GM21360 (cell line): ENCODE results near the gene KIF27.
"Not testable (repeated sequence)": the region's sequence is repeated elsewhere in the genome, so short reads cannot be mapped to it uniquely, and the experiment has no call there.

Experiments used
- ATAC-seq: cut with Tn5 transposase; IDR thresholded peaks from one replicate; pipeline ENCODE4 v1.9.1; 2021; ENCODE audit warnings: mild to moderate bottlenecking, moderate library complexity; ENCODE audit not compliant: unreplicated experiment

KIF27 gene

GRCh38 chr9:83932851-83933250 lies 11.6 kb upstream of the KIF27 start:
- ATAC-seq: no peak

GRCh38 chr9:83932011-83932410 lies 10.8 kb upstream of the KIF27 start:
- no peak for ATAC-seq

- no peak for ATAC-seq
These were observed 9.6 kb upstream of the KIF27 start for GRCh38 chr9:83930881-83931280.

- no peak for ATAC-seq
These were observed 6.4 kb upstream of the KIF27 start for GRCh38 chr9:83927591-83927990.

GRCh38 chr9:83920469-83920926 lies 734 bp downstream of the KIF27 start:
- ATAC-seq: peak; percentile 34

- no peak for ATAC-seq
These were observed 2.1 kb downstream of the KIF27 start for GRCh38 chr9:83919111-83919510.

- not testable (repeated sequence) for ATAC-seq
These were observed 9.0 kb downstream of the KIF27 start for GRCh38 chr9:83912194-83912593.

- ATAC-seq: no peak
These were observed 15.1 kb downstream of the KIF27 start for GRCh38 chr9:83906144-83906543.

- ATAC-seq: not testable (repeated sequence)
These were observed 20.6 kb downstream of the KIF27 start for GRCh38 chr9:83900615-83901014.

- not testable (repeated sequence) for ATAC-seq
These were observed 26.9 kb downstream of the KIF27 start for GRCh38 chr9:83894301-83894700.

GRCh38 chr9:83886498-83886897 lies 34.7 kb downstream of the KIF27 start:
- not testable (repeated sequence) for ATAC-seq

- not testable (repeated sequence) for ATAC-seq
These were observed 35.5 kb downstream of the KIF27 start for GRCh38 chr9:83885559-83886240.

GRCh38 chr9:83881687-83882408 lies 39.4 kb downstream of the KIF27 start:
- not testable (repeated sequence) for ATAC-seq

GRCh38 chr9:83875559-83875958 lies 45.7 kb downstream of the KIF27 start:
- ATAC-seq: not testable (repeated sequence)

GRCh38 chr9:83849895-83850294 lies 71.3 kb downstream of the KIF27 start:
- peak; percentile 78 for ATAC-seq

GRCh38 chr9:83837070-83837643 lies 84.1 kb downstream of the KIF27 start:
- ATAC-seq: not testable (repeated sequence)

GRCh38 chr9:83830426-83831071 lies 90.7 kb downstream of the KIF27 start:
- ATAC-seq: not testable (repeated sequence)

GRCh38 chr9:83824986-83825623 lies 96.1 kb downstream of the KIF27 start:
- not testable (repeated sequence) for ATAC-seq

- peak; percentile 75 for ATAC-seq
These were observed 103.6 kb downstream of the KIF27 start, which contains the start of gene GKAP1 for GRCh38 chr9:83817356-83818278. TSS of gene GKAP1 (minus strand) at chr9:83817769. CDS start at chr9:83806517, 11,252 bp downstream.

GRCh38 chr9:83817011-83817355 lies 104.2 kb downstream of the KIF27 start:
- not testable (repeated sequence) for ATAC-seq
